Left ventricle myocardium inferior (tissue), 1 donor: ENCODE results near the gene SERGEF. TPM values are rescaled to one million over a fixed set of nuclear protein-coding genes. Genes with fewer than 3 reads are reported as not detected.

Experiments used
- DNase-seq: peaks from one replicate; pipeline ENCODE4 v3.0.0-alpha.2; 2020
- H3K27ac ChIP-seq: fragments of 200-600 bp; replicated peaks from 2 replicates; pipeline ENCODE4 v1.8.0; 2021
- H3K27me3 ChIP-seq: fragments of 200-600 bp; 2 replicates; pipeline ENCODE4 v1.8.0; 2021; ENCODE audit warnings: low read depth
- H3K36me3 ChIP-seq: fragments of 200-600 bp; 2 replicates; pipeline ENCODE4 v1.8.0; 2021
- H3K4me1 ChIP-seq: fragments of 200-600 bp; 2 replicates; pipeline ENCODE4 v1.8.0; 2021
- H3K4me3 ChIP-seq: fragments of 200-600 bp; 2 replicates; pipeline ENCODE4 v1.8.0; 2021; ENCODE audit warnings: mild to moderate bottlenecking, moderate library complexity
- H3K9me3 ChIP-seq: fragments of 200-600 bp; replicated peaks from 2 replicates; pipeline ENCODE4 v1.8.0; 2021
- CTCF ChIP-seq: fragments of 200-600 bp; IDR thresholded peaks from 2 replicates; pipeline ENCODE4 v1.8.0; 2021; ENCODE audit warnings: antibody characterized with exemption, mild to moderate bottlenecking, borderline replicate concordance
- intact Hi-C: fragments of 100-400 bp; cut with micrococcal nuclease; formaldehyde crosslinking; loops from one replicate; pipeline ENCODE4 v1.11.0; 2022
- total RNA-seq: library from RNA; stranded (reverse); fragmentation: NEBNext Ultra II Directional; extraction: Animal tissue kit (Norgen Biotek cat#: 25700); gene quantifications from one replicate; pipeline ENCODE4 v1.2.1, GENCODE V29; 2021
- donor health status: DM: no; HTN: yes; CAD: no; lungs with severe emphysema.

The SERGEF gene
- total RNA-seq, 1 donor from 2014 or later = 13.1 TPM

- TF ChIP-seq CTCF = no peak
- DNase-seq = no peak
- H3K27ac ChIP-seq = no peak overlapping the region
- peaks cover 27% of the 10 kb centered on the region for H3K4me1 ChIP-seq
- H3K4me3 ChIP-seq = no peak overlapping the region
- H3K27me3 ChIP-seq = no peaks in the 10 kb centered on the region
- H3K36me3 ChIP-seq = peaks cover 27% of the 10 kb centered on the region
- no peaks in the 10 kb centered on the region for H3K9me3 ChIP-seq
- intact Hi-C loops = no loop called here
Measured at GRCh38 chr11:17951685-17952388, 61.0 kb downstream of the SERGEF start.

- Histone ChIP-seq H3K9me3 (no peaks in the 10 kb centered on the region), H3K4me1 (peaks cover 27% of the 10 kb centered on the region), H3K27ac (no peak overlapping the region), H3K27me3 (no peaks in the 10 kb centered on the region), H3K36me3 (peaks cover 26% of the 10 kb centered on the region), H3K4me3 (no peak overlapping the region)
- DNase-seq = no peak
- no peak for TF ChIP-seq CTCF
- intact Hi-C loops = no loop called here
Measured at GRCh38 chr11:17950644-17951043, 62.2 kb downstream of the SERGEF start.

- Histone ChIP-seq H3K27ac (no peak overlapping the region), H3K4me3 (no peak overlapping the region), H3K4me1 (peaks cover 4% of the 10 kb centered on the region), H3K9me3 (peaks cover 13% of the 10 kb centered on the region), H3K36me3 (peaks cover 25% of the 10 kb centered on the region), H3K27me3 (no peaks in the 10 kb centered on the region)
- DNase-seq = no peak
- intact Hi-C loops = no loop called here
- TF ChIP-seq CTCF = no peak
Measured at GRCh38 chr11:17948296-17948695, 64.6 kb downstream of the SERGEF start.

- Histone ChIP-seq H3K4me1 (peaks cover 9% of the 10 kb centered on the region), H3K4me3 (no peak overlapping the region), H3K27me3 (no peaks in the 10 kb centered on the region), H3K27ac (no peak overlapping the region), H3K9me3 (peaks cover 16% of the 10 kb centered on the region), H3K36me3 (peaks cover 9% of the 10 kb centered on the region)
- TF ChIP-seq CTCF = no peak
- intact Hi-C loops = no loop called here
- DNase-seq = peak; percentile 23
Measured at GRCh38 chr11:17939542-17939941, 73.3 kb downstream of the SERGEF start.

GRCh38 chr11:17936790-17937189 lies 76.1 kb downstream of the SERGEF start:
- TF ChIP-seq CTCF = no peak
- DNase-seq = no peak
- no peak overlapping the region for H3K4me3 ChIP-seq
- intact Hi-C loops = no loop called here
- H3K27me3 ChIP-seq = no peaks in the 10 kb centered on the region
- no peaks in the 10 kb centered on the region for H3K9me3 ChIP-seq
- H3K36me3 ChIP-seq = no peaks in the 10 kb centered on the region
- H3K4me1 ChIP-seq = peaks cover 9% of the 10 kb centered on the region
- no peak overlapping the region for H3K27ac ChIP-seq
